Cardiac muscle cell (in vitro differentiated cells and primary cell): ENCODE results near the gene ABCA4. TPM values are rescaled to one million over a fixed set of nuclear protein-coding genes. Genes with fewer than 3 reads are reported as not detected.

Source experiments
- DNase-seq, 2 donors: peaks; one replicate each; pipeline versions ENCODE4 v3.0.0 to v3.0.0-alpha.2; 2010 to 2017; ENCODE audit warnings: low read depth in 1 of 2, low spot score in 1 of 2
- H3K27ac ChIP-seq: fragments of 200-600 bp; sonication (generic); 2 replicates; pipeline ENCODE4 v1.5.1; 2016
- H3K27me3 ChIP-seq: fragments of 200-600 bp; sonication (generic); 2 replicates; pipeline ENCODE4 v1.6.0; 2016; ENCODE audit warnings: control low read depth
- H3K36me3 ChIP-seq: fragments of 200-600 bp; sonication (generic); 2 replicates; pipeline ENCODE4 v1.5.1; 2016; ENCODE audit warnings: control low read depth
- H3K4me1 ChIP-seq: fragments of 200-600 bp; sonication (generic); 2 replicates; pipeline ENCODE4 v1.8.1; 2017; ENCODE audit warnings: low read depth, mild to moderate bottlenecking, mixed run types
- H3K4me3 ChIP-seq: fragments of 200-600 bp; sonication (generic); 2 replicates; pipeline ENCODE4 v1.5.1; 2016; ENCODE audit warnings: mild to moderate bottlenecking
- H3K9me3 ChIP-seq: fragments of 200-600 bp; sonication (generic); 2 replicates; pipeline ENCODE4 v1.5.1; 2017; ENCODE audit warnings: low read depth, mild to moderate bottlenecking, control low read depth
- polyA plus RNA-seq: library from polyadenylated mRNA; unstranded; fragments of >200 nt; fragmentation: Nextera tagmentation; extraction: Ambion mirVana; gene quantifications from 2 replicates; pipeline ENCODE4 v1.2.1, GENCODE V29; 2016
- total RNA-seq: library from RNA; depleted of rRNA; stranded (reverse); fragments of >200 nt; gene quantifications from 2 replicates; pipeline ENCODE4 v1.2.3, GENCODE V29; 2016
- TF ChIP-seq, protein P1 (sequence below): IDR thresholded peaks from 2 replicates; pipeline ENCODE4 v1.5.1; 2012; ENCODE audit warnings: low read depth, mild to moderate bottlenecking, low read length

ABCA4 gene
- total and polyA plus RNA-seq, 2 experiments from 2014 or later: 0.15 TPM; not detected in 1

DNA sequence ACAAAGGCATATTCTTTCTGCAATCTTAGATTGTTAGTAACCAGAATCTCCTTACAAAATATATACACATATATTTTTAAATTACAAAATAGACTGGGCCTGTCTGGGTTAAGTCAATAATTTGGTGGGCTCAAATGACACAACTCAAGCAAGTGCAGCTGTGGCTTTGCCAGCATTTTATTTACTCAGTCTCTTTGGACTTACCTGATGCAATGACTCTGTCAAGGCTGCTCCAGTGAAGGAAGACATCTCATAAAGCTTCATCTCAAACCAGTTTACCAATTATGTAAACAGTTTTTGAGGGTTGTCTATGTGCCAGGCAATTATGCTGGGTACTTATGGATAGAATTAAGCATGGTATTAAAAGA, 22.8 kb upstream of the ABCA4 start:
- Histone ChIP-seq H3K27me3 (no peaks in the 10 kb centered on the region), H3K36me3 (no peaks in the 10 kb centered on the region), H3K4me1 (no peaks in the 10 kb centered on the region), H3K9me3 (no peaks in the 10 kb centered on the region), H3K27ac (no peak overlapping the region), H3K4me3 (no peak overlapping the region)
- TF ChIP-seq, protein P1, sequence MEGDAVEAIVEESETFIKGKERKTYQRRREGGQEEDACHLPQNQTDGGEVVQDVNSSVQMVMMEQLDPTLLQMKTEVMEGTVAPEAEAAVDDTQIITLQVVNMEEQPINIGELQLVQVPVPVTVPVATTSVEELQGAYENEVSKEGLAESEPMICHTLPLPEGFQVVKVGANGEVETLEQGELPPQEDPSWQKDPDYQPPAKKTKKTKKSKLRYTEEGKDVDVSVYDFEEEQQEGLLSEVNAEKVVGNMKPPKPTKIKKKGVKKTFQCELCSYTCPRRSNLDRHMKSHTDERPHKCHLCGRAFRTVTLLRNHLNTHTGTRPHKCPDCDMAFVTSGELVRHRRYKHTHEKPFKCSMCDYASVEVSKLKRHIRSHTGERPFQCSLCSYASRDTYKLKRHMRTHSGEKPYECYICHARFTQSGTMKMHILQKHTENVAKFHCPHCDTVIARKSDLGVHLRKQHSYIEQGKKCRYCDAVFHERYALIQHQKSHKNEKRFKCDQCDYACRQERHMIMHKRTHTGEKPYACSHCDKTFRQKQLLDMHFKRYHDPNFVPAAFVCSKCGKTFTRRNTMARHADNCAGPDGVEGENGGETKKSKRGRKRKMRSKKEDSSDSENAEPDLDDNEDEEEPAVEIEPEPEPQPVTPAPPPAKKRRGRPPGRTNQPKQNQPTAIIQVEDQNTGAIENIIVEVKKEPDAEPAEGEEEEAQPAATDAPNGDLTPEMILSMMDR: no peak
- no peak for DNase-seq

DNA sequence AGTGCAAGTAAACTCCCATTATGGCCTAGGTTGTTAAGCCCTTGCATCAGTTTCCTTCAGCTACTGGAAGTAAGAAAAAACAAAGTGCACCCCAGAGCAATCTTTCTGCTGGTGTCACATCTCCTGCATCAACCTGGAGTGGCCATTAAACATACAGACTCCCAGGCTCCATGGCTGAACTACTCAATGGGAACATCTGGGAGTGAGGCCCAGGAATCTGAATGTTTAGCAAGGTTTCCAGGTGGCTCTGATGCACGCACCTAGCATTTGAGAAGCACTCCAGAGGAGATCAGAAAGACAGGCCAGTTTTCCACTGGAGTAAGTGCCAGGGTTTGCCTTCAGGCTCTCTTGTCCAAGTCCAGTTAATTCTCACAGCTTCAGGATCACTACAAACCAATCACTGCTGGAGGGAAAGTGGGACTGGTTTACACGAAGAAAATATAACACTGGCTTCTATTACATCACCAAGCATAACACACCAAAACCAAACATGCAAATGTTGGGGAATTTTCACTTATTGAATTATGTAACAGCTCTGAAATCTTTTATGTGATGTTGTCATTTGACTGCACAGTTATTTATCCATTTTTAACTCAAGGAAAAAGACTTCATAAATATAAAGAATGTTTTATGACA, 22.3 kb upstream of the ABCA4 start:
- TF ChIP-seq, protein P1: no peak
- no peaks in the 10 kb centered on the region for H3K36me3 ChIP-seq

DNA sequence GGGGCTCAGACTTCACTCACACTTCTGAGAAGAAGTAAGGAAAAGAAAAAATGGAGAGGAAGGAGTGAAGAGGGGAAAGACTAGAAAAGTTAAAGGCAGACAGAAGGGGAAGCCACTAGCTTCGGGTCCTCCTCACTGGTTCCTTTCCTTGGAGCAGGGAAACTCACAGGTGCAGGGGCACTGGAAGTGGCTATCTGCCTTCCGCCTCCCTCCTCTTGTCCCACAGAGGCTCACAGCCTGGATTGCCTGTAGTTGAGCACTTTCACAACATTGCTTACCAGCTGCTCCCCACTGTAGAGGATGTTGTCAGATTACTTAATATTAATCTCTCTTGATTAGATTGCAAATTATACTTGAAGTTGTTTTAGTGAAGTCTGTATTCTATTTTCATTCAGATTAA, 21.6 kb upstream of the ABCA4 start:
- Histone ChIP-seq H3K4me1 (no peaks in the 10 kb centered on the region), H3K27ac (no peak overlapping the region), H3K9me3 (no peaks in the 10 kb centered on the region), H3K4me3 (no peak overlapping the region), H3K36me3 (no peaks in the 10 kb centered on the region), H3K27me3 (no peaks in the 10 kb centered on the region)
- TF ChIP-seq, protein P1: no peak
- peak in 1 of 2 donors; percentile 27 for DNase-seq

More for the DNA sequence above, 22.3 kb upstream of the ABCA4 start:
- Histone ChIP-seq H3K27me3 (no peaks in the 10 kb centered on the region), H3K9me3 (no peaks in the 10 kb centered on the region), H3K27ac (no peak overlapping the region), H3K4me3 (no peak overlapping the region), H3K4me1 (no peaks in the 10 kb centered on the region)
- DNase-seq: no peak

DNA sequence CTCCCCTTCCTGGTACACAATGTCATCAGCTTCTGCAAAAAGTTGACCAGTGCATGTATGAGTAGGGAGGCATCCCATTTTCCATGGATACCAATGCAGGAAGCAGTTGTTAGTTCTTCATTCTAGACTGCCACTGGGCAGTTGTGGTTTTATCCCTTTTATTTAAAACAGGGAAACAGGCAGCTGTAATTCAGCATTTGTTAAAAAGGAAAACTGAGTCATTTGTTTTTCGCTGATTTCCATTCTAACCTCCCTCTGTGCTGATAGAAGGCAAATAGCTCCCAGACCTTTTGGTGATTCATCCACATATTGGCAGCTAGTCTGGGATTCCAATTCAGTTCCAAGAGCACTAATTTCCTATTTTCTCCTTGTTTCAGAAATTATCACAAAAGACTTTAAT, 21.1 kb upstream of the ABCA4 start:
- Histone ChIP-seq H3K27ac (no peak overlapping the region), H3K4me1 (no peaks in the 10 kb centered on the region), H3K36me3 (no peaks in the 10 kb centered on the region), H3K4me3 (no peak overlapping the region), H3K27me3 (no peaks in the 10 kb centered on the region), H3K9me3 (no peaks in the 10 kb centered on the region)
- DNase-seq: peak in 1 of 2 donors; percentile 50
- TF ChIP-seq, protein P1: no peak

DNA sequence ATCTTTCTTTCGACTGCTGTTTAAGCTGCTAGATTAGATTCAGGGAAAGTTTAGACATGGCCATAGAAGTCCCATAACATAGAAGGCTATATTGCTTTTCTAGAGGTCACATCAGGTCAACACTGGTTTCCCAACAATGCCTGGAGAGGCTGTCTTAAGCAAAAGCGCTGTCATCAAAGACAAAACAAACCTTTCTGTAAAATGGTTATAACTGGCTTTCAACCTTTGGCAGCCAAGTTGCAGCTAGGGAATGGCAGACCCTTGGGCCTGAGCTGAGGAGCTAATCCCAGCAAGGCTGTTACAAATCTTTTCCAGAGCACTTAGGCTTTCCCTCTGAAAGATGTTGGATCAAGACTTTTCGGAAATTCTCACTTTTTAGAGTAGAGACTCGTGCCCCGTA, 11.2 kb upstream of the ABCA4 start:
- DNase-seq: no peak
- no peak overlapping the region for H3K4me3 ChIP-seq
- H3K9me3 ChIP-seq: no peaks in the 10 kb centered on the region
- no peaks in the 10 kb centered on the region for H3K4me1 ChIP-seq
- H3K27me3 ChIP-seq: no peaks in the 10 kb centered on the region
- H3K36me3 ChIP-seq: no peaks in the 10 kb centered on the region
- TF ChIP-seq, protein P1: no peak
- no peak overlapping the region for H3K27ac ChIP-seq
